Suprapubic skin (tissue), 3 donors: Measurements from ENCODE around the gene CEND1.

Experiments used
- CTCF ChIP-seq, 2 donors: fragments of 200-600 bp in 1 of 2; fragments of 450-650 bp in 1 of 2; sonication (generic) in 1 of 2; IDR thresholded peaks; one replicate each; pipeline ENCODE4 v1.5.1; 2016 to 2019; ENCODE audit warnings: antibody characterized with exemption in 2 of 2, mild to moderate bottlenecking in 1 of 2, moderate library complexity in 1 of 2
- EP300 ChIP-seq: sonication (generic); formaldehyde crosslinking; IDR thresholded peaks from one replicate; pipeline ENCODE4 v1.6.1; 2017; ENCODE audit warnings: antibody characterized with exemption
- POLR2A ChIP-seq, 2 donors: fragments of 450-650 bp; IDR thresholded peaks; one replicate each; pipeline ENCODE4 v1.6.1; 2017; ENCODE audit warnings: antibody characterized with exemption in 2 of 2, mild to moderate bottlenecking in 2 of 2, moderate library complexity in 2 of 2

- TF ChIP-seq CTCF (IDR thresholded peaks at IDR 0.05) (no peak), EP300 (no peak), POLR2A (IDR thresholded peaks at IDR 0.05) (no peak)
Observed at GRCh38 chr11:774873-775592, 14.9 kb downstream of the CEND1 start.
